HG03439 (cell line): ENCODE results near the gene BFSP1.

ENCODE experiments used
- ATAC-seq: cut with Tn5 transposase; IDR thresholded peaks from one replicate; pipeline ENCODE4 v1.9.1; 2021; ENCODE audit warnings: mild to moderate bottlenecking, moderate library complexity; ENCODE audit not compliant: unreplicated experiment

BFSP1 gene

DNA sequence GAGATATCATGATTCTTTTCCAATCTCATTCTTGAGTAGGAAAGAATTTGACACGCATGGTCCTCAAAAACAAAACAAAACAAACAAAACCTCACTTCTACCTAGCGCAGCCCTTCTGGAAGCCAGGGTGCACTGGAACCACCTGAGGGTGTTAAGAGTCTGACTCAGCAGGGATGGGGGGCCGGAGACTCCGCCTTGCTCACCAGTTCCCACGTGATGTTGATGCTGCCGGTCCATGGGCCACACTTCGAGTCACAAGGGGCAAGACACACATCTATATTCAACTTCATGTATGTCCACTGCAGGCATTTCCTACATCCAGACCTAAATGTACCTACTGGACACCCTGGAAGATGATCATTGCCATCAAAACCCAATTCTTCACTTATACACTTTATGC is 30.4 kb downstream of the BFSP1 start:
- ATAC-seq = no peak

DNA sequence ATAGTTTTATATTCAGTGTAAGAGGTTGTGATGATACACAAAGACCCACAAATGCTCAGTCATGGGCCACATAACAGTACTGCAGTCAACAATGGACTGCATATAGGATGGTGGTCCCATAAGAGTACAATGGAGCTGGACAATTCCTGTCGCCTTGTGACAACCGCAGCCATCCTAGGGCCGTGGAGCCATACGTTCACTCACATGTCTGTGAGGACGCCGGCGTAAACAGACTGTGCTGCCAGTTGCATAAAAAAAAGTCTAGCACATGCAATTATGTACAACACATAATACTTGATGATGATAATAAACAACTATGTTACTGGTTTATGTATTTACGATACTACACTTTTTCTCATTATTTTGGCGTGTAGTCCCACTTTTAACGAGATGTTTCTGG is 30.9 kb downstream of the BFSP1 start:
- no peak for ATAC-seq

DNA sequence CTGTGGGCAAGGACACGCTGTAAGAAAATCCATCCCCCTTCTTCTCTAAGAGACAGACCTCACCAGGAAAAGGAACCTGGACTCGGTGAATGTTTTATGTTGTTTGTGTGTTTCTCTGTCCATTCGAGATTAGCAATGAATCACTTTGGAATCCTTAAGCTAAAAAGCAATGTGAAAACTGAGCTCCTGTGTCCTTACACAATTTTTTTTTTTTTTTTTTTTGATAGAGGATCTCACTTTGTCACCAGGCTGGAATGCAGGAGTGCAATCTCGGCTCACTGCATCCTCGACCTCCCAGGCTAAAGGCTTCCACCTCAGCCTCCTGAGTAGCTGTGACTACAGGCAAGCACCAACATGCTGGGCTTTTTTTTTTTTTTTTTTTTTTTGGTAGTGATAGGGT is 32.1 kb downstream of the BFSP1 start:
- ATAC-seq = no peak

DNA sequence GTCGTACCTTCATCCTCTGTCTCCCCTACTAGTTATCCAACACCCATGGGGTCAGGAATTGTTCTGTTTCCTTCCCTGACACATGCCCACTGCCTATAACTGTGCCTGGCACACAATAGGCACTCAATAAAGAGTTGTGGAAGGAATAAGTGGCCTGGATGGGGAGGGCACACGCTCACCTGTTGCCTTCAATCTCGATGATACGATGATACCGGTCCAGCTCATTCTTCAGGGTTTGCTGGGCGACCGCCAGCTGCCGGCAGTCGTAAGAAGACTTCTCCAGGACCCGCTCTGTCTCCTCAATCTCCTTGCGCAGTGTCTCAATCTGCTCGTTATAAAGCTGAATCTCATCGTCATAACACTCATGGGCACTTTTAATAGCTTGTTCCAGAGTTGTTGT is 32.5 kb downstream of the BFSP1 start:
- ATAC-seq = no peak

DNA sequence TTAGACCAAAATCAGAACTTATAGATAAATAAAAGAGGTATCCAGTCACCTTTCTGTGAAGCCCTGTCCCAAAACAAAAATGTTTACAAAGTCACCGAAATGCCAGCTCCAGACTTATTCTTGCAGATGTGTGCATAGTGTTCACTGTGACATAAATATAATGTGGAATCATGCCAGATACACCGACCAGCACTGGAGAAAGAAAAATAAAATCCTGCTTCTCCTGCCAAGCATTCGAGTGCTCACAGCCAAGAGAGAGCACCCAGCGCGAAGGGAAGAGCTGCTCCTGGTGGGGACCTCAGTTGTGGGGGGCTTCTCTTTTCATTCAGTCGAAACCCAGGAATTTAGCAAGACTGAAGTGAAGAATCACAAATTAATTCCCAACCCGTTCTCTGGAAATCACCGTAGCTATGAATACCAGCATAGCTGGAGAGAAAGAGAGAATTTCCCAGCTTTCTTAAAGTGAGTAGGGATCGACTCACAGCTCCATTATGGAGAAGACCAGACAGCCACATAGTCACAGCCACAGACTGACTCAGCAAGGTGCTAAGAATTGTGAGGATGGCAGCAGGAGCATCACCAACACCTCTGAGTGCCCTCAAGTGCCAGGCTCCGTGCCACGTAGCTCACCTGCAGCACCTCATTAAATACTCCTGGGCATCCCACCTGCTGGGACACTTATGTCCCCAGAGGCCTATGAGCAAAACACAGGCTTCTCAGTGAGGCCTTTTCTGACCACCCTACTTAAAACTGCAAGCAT is 33.2 kb downstream of the BFSP1 start:
- no peak for ATAC-seq

DNA sequence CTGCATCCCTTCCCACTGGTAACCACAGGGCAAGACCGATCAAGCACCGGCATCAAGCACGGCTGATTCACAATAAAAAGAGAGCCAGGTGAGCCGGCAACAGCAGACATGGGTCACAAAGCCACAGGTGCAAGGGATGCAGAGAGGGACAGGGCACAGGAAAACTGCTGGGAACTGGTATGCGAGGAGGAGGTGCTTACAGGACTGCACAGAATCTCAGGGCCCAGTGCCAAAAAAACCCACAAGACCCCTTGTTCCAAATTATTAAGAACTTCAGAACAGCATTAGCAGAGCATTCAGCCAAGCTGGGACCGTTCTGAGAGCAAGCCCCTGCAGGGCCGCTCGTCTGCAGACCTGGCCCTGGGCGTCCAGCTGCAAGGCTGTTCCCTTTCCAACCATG is 35.4 kb downstream of the BFSP1 start:
- ATAC-seq = no peak

DNA sequence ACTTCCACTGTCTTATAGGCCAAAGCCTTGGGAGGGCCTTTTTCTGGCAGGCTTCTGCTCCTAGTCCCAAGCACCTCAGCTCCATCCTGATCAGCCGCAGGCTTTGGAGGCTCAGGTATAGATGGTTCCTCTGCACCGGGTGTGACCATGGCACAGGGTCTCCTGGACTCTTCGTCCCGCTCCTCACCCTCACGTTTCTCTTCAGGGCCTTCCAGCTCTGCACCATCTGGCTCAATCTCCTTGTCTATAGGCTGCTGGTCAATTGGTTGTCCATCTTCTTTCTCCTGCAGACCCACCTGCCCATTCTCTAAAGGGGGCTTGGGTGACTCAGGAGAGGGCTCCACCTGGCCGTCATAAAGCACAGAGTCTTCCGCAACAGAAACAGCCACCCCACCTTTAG is 37.0 kb downstream of the BFSP1 start:
- no peak for ATAC-seq

DNA sequence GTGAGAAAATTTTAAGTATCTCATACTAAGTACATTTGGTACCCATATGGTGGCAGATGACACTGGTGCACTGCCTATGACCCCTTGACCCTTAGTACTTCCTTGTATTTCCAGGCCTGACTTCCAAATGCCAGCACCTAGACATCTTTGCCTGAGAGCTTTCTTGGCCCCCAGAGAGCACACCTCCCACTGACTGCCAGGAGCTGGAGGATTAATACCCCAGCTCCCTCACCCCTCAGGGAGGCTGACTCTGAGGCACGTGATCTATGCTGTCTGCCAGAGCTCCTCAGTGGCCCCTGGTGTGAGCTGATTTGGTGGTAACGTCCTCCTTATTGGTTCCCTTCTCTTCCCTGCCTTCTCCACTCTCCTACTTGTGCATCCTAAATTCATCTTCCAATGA is 38.0 kb downstream of the BFSP1 start:
- no peak for ATAC-seq

DNA sequence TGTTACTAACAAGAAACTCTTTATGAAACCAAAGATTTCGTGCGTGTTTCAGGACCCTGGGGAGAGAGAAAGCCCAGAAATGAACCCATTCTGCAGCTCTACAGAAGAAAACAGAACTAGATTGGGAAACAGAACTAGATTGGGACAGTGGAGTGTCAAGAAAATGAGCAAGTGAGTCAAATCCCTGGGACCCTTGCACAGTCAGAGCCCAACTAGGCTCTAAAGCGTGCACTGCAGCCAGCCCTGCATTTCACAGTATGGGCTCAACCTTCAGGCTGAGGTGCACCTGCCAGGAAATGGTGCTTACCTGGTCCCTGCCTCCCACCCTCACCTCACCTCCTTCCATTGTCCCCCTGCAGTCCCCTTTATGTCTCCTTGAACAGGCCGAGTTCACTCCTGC is 39.7 kb downstream of the BFSP1 start:
- no peak for ATAC-seq

DNA sequence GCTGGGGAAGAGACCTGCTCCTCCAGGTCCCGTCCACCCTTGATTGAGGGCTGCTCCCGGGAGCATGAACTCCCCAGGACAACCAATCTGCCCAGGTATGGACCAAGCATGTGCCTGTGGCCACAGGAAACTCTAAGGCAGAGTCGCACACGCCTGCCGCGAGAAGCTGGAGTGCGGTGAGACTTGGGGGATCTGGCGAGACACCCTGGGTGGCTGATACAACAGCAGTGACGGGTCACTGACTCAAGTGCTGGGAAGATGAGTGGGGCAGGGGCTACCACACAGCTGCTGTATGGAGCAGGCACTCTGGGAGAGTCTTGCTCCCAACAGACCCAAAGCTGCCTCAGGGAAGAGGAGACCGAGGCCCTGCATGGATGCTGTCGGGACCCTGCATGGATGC is 40.1 kb downstream of the BFSP1 start:
- no peak for ATAC-seq

DNA sequence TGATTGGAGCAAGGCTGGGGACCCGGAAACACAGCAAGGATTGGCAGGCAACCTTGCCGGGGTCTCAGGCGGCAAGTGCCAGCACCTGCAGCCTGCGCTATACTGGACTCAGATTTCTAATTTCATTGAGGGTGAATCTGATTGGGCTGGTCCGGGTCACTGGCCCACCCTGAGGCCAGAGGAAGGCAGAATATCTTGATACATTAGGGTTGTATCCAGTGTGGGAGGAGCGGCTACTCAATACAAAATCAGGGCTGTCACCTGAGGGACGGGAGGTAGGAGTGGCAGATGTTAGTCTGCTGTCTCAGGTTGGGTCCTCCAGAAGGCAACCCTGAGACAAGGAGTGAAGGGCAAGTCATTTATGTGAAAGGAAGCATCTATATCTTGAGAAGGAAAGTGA is 40.7 kb downstream of the BFSP1 start:
- ATAC-seq = no peak

DNA sequence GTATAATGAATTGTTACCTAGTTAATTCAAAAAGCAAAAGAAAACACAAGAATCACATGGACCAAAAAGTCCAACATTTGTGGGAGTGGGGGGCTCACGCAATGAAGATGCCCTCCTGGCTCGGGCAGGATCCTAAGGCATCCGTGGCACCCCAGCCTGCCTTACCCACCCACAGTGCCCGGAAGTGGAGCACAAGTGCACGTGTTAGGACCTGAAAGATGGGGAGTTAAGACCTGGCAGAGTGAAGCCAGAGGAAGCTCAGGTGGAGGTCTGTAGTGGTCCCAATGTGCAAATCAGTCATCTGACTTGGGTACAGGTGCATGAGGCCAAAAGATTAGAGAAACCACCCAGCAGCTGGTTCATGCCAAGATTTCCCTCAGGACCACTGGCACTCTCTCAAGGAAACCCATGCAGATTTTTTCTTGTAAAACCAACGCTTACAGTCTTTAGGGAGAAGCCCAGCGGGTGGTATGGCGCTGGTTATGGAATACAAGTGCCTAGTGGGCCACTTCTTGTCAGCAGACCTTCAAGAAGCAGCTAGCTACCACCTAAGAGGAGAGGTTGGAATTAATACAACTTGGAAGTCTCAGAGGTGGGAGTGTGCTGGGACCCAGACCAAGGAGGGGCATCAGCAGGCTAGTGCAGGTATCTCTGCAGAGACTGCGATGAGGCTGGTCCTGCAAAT is 42.1 kb downstream of the BFSP1 start:
- ATAC-seq = no peak

DNA sequence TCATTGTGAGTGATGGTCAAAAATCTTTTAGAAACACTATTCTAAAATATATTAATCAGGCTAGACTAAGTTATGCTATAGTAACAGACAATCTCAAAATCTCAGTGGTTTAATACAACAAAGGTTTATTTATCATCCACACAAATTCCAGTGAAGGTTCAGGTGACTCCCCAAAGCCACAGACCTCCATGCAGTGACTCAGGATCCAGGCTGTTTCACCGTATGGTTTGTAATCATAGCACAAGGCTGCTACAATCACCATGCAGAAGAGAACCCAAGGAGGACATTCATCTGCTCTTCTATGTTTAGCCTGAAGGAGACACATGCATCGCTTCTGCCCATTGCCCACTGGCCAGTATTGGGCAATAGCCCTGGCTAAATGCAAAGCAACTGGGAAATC is 46.2 kb downstream of the BFSP1 start:
- no peak for ATAC-seq

DNA sequence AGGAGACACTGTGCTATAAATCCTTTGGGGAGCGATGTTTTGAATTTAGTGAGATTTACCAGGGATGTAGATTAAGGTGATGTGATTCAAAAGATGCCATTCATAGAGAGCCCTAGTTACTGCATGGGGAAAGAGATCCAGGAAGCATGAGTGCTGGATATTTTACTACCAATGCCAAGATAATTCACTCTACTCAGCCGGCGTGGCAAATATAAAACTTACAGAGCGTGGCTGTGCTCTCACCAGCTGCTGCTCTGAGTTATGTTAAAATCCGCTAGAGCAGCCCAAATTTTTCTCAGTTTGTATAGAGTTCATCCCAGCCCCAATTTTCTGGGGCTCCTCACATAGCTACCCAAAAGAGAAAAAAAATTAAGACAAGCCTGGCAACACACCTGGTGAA is 48.6 kb downstream of the BFSP1 start:
- ATAC-seq = no peak

DNA sequence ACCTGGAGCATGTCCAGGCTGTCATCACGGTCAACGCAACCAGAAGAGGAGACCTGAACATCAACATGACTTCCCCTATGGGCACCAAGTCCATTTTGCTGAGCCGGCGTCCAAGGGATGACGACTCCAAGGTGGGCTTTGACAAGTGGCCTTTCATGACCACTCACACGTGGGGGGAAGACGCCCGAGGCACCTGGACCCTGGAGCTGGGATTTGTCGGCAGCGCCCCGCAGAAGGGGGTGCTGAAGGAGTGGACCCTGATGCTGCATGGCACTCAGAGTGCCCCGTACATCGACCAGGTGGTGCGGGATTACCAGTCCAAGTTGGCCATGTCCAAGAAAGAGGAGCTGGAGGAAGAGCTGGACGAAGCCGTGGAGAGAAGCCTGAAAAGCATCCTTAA is 49.5 kb downstream of the BFSP1 start:
- no peak for ATAC-seq

DNA sequence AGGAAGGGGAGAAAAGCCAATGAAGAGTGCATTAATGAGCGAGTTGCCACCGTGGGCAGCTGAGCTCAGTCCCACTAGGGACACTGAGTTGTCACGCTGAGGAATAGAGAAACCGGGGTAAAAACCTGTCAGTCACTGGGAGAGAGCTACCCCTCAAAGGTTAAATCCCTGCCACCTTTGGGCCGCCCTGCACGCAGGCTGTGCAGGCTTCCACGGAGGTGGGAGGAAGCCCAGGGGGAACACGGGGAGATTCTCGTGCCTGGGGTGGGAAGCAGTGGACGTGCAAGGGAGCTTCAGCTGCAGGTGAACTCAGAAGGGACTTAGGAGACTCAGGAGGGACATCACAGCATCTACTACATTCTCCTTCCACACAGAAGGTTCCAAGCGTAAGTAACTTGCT is 50.5 kb downstream of the BFSP1 start:
- ATAC-seq = no peak

DNA sequence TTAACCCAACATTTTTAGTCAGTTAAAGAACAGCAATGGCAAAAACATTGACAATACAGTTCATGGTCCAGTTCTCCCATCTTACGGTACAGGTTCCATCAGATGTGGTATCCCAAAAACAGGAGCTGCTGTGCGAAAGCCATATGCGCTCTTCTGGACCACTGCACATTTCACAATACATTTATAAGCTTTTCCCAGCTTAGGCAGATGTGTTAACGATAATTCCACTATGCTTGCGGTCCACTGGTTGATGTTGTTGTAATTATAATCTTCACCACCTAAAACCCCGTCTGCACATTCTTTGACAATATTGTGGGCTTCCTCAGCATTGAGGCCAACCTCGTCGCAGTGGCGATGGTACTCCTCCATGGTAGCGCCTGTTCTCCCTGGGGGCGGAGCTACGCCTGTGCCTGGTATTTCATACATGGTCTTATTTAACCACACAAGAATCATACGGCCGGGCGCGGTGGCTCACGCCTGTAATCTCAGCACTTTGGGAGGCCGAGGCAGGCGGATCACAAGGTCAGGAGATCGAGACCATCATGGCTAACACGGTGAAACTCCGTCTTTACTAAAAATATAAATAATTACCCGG is 52.0 kb downstream of the BFSP1 start:
- ATAC-seq = no peak

DNA sequence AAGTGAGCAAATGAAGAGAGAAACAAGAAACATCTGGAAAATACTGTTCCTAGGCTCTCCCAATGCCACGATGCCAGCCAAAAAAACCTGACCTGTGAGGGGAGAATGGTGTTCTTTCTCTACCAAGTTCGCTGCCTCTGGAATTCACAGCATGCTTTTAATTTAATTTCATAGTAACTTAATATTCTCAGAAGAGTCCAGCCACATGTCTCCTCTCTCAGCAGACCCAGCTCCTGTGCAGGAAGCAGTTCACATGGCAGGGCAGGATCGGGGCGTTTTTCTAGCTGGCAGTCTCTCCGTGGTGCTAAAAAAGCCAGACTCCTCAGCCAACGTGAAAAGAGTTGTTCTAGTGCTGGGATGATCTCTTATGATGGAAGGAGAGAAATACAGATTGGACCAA is 57.5 kb downstream of the BFSP1 start:
- ATAC-seq = no peak

DNA sequence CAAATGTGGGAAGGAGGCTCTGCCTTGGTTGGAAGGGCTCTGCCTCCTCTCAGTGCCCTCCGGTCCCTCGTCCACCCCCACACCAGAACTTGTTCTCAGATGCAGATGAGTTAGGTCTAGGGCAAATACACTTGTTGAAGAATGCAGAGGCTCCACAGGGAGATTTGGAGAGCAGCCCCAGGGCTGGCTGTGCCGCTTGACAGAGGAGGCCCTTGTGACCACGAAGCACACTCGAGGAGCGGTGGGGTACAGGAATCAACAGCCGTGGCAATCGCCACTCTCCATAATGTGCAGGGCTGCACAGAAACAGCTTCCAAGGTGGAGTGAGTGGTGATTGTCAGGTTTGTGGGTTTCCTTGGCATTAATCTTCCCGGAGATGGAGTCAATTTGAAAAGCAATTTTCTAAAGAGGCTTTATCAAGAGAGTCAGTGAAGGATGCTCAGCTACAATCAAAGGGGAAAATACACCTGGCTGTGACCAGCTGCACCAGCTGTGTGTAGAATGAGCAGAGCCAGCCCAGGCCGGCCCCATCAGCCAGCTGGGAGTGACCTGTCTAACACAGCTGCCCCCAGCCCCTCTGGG is 59.5 kb downstream of the BFSP1 start:
- ATAC-seq = no peak

DNA sequence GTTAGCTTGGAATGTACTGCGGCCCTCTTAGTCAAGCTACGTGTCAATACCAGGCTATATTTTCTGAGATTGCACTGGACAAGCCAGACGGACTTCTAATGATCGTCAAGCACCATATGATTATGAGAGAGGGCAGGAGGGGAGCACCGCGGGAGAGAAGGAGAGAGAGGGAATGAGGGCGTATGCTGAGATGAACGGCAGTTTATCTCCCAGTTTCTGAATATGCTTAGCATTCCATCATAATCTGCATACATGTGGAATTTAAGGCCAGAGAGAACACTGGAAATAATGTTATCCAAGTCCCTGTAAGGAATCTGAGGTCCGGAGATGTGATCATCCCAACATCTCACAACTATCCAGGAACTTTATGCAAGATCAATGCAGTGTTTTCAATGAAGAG is 60.2 kb downstream of the BFSP1 start:
- no peak for ATAC-seq

DNA sequence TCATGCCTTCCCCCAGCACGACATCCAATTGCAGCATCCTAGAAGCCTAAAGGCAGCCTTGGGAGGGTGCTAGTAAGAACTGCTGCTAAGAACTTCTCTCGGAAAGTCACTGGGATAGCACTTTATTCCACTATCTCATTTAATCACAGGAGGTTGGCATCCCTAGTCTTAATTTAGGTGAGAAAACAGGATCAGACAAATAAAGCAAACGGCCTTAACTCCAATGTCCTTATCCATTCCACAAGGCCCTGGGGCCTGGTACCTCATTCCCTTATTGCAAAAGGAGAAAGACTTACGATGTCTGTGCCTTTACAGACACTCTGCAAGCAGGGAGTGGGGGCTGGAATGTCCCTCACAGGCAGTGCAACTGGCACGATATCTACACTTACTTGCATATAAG is 60.7 kb downstream of the BFSP1 start:
- no peak for ATAC-seq
